ENCODE data around the gene TRMT44.
"Not testable (repeated sequence)": the region's sequence is repeated elsewhere in the genome, so short reads cannot be mapped to it uniquely, and the experiment has no call there.

Gene TRMT44

DNA sequence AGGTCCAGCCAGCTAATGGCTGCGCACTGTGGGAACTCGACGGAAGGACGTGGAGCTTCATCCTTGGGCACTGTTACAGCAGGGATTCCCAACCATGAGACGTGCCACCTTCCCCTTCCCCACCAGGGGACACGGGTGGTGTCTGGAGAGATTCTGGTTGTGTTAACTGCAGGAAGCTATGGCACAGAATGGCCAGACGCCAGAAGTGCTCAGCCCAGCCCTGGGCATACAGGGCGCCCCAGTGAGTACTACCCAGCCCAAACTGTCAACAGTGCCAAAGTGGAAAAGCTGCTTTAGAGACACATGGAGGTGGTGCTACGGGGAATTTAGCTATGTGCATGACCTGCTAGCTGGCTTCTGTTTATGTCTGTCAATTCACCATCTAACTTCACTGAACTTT, 32.8 kb upstream of the TRMT44 start:
- no peak for DNase-seq

DNA sequence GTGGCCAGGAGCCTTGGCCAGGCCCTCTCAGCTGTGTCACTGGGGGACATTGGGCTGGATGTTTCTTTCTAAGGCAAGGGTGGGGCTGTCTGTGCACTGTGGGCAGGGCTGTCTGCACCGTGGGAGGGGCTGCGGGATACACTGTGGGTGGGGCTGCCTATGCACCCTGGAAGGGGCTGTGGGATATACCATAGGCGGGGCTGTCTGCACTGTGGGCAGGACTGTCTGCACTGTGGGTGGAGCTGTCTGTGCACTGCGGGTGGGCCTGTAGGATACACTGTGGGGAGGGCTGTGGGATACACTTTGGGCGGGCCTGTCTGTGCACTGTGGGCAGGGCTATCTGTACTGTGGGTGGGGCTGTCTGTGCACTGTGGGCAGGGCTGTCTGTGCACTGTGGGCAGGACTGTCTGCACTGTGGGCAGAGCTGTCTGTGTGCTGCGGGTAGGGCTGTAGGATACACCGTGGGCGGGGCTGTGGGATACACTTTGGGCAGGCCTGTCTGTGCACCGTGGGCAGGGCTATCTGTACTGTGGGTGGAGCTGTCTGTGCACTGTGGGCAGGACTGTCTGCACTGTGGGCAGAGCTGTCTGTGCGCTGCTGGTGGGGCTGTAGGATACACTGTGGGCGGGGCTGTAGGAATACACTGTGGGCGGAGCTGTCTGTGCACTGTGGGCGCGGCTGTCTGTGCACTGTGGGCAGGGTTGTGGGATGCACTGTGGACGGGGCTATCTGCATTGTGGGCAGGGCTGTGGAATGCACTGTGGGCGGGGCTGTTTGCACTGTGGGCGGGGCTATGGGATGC, 31.1 kb upstream of the TRMT44 start:
- DNase-seq, result no peak

DNA sequence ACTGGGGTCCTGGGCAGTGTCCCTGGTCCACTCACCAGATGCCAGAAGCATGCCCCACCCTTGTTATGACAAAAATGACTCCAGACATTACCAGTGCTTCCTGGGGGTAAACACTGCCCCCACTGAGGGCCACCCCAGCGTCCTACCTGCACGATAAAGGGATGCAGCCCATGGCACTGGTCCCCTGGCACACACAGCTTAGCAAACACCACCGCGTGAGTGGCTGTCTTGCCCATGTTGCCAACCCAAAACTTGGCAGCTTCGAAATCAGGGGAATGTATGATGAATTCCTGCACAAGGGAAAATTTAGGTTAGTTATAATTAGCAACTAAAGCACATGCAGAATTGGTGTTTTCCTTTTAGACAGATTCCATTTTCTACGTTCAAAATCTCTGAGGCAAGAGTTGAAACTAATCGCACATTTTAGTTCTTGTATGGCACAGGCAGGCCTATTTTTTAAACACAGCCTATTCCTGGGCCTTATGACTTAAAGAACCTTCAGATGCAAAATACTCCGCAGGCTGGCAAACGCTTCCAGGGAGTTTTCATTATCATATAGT, 30.4 kb upstream of the TRMT44 start:
- DNase-seq, result no peak

DNA sequence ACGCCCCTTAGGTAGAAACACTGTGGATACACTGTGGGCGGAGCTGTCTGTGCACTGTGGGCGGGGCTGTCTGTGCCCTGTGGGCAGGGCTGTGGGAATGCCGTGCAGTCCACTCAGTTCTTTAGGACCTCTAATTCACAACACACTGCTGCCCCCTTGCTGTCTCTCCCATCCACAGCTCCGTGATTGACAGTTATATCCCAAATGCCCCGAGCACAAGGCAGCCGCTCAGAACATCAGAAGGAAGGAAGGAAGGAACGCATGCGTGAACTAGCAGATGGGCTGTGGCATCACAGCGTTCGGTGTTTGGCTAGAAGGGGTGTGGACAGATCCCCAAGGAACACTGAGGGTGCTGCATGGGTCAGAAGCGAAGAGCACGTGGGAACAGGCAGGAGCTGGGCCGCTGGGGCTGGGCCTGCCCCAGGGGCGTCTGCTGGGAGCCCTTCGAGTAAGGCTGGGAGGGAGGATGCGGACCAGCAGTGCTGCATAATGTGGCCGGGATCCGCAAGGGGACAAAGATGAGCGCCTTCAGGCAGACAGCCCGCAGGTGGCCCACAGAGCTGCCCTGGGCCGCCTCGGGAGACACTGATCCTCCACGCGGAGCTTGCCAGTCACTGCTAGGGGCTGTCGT, 29.8 kb upstream of the TRMT44 start:
- DNase-seq, result peak; percentile 37

DNA sequence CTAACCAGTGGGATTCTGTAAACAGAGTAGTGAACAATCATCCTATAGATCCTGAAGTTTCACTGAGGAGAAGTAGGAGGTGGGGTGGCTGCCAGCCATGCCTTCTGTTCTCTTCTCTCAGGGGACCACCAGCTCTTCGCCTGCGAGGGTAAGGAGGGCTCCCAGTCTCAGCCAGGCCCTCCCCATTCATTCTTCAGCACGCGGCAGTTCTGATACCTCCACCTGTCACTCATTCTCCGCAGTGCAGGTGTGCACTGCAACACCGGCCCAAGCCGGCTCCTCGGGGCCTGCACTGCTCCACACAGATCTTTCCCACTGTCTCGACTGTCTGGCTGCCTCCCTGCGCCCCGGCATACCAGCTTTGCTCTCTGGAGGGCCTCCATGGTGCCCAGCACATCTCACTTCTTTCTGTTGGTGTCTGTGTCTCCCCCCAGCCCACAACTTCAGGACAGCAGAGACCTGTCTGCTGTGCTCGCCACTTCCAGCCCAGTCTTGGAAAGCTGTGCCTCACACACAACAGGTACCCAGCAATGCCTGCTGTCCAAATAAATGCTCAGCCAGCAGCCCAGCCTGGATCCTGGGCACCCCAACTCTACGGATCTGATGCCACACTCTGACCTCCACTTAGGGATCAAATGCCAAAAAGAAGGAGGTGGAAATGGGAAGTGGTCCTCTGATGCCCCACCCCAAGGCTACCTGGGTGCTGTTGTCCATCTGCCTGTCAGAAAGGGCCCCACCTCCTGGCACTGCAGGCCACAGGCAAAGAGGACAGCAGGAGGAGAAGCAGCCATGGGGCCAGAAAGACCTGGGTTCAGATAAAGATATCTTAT, 29.0 kb upstream of the TRMT44 start:
- DNase-seq, result no peak

DNA sequence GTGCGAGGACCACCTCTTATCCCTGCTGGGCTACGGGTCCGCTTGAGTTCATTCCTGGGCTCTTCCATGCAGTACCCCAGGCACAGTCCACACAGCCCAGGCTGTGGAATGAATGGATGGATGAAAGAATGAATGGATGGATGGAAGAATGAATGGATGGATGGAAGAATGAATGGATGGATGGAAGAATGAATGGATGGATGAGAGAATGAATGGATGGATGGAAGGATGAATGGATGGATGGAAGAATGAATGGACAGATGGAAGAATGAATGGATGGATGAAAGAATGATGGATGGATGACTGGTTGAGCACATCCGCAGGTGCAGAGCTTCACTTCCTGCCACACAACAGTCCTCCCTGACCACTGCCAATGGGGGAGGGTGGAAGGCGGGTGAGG, 28.3 kb upstream of the TRMT44 start:
- DNase-seq, result no peak

DNA sequence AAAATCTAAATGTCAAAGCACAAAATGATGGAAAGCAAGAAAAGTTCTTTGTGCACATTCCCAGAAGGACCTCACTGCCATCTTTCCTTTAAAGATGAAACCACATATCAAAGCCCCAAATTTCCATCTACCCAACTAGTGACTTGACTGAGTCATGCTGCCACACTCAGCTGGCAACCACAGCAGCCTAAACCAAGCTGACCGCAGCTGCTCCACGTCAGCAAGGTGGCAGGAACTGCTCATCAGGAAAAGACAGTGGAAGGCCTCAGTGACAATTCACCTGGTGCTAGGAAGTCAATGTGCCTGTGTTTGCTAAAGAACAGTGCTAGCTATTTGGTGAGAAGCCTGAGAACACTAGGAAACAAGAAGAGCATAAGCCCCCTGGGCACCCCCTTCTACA, 26.2 kb upstream of the TRMT44 start:
- DNase-seq, result no peak

DNA sequence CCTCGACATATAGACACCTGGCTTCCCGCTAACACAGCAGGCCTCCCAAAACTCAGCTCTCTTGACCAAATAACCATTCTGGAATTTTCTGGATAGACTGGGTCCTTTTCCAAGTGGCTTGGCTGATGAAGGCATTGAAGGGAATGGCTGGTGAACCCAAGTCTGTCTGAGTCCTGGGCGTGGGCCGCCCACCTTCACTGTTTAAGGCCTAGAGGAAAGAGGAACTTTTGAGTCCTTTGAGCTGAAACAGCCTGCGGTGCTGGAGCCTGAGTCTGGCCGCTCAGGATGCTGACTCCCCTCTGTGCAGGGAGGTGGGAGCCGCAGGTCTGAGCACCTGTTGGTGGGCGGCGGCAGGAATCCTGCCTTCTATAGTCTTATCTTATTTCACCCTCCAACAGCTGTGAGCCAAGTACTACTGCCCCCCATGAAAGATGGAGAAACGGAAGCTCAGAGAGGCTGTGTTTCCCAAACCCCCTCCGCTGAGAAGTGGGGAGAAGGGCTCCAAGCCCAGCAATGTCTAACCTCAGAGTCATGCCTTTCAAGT, 23.4 kb upstream of the TRMT44 start:
- DNase-seq, result no peak

DNA sequence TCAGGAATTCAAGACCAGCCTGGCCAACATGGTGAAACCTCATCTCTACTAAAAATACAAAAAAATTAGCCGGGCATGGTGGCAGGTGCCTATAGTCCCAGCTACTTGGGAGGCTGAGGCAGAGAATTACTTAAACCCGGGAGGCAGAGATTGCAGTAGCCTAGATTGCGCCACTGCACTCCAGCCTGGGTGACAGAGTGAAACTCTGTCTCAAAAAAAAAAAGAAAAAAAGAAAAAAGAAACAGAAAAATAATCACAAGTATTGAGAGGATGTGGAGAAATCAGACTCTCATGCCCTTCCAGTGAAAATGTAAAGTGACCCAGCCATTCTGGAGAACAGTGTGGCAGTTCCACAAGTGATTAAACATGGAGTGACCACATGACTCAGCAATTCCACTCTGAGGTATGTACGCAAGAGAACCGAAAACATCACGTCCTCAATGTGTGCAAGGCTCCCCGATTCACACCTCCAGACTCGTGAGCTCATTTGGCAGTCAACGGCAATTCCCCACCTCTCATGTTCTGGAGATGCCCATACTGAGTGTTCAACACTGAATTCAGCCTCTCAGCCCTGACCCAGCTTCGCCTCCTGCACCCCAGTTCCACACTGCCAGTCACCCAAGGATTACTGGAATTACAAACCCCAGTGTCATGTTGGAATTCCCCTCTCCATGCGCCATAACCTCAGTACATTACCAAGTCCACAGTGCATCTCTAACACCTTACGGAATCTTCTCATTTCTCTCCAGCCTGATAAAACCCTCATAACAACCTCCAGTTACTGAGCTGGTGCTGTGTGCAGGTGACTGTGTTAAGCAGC, 21.1 kb upstream of the TRMT44 start:
- DNase-seq, result no peak

DNA sequence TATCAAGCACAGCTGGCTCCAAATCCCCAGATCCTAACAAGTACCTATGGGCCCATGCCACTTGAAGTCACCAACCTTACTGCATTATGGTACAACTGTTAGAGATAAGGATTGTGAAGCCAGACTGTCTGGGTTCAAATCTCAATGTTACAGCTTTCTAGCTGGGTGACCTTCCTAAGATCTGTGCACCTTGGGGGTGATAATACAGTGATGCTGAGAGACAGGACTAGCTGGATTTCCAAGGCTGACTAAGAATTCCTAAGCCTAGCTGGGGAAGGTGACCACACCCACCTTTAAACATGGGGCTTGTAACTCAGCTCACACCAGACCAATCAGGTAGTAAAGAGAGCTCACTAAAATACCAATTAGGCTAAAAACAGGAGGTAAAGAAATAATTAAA, 20.4 kb upstream of the TRMT44 start:
- not testable (repeated sequence) for DNase-seq

DNA sequence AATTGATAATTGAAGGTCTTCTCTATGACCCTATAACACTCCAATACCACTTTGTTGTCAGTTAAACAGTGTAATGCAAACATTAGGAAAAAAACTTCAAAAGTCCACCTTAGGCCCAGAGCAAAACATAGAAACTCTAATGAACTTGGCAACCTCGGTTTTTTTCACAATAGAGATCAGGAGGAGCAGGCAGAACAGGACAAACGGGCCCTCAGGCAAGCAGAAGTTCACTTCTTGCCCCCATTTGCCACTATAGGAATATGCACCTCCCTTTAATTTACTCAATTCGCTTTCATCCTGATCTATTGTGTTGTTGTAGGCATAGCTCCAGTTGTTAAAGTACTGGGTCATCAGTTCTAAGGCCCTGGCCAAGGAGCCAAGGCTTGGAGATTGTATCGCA, 18.2 kb upstream of the TRMT44 start:
- no peak for DNase-seq

DNA sequence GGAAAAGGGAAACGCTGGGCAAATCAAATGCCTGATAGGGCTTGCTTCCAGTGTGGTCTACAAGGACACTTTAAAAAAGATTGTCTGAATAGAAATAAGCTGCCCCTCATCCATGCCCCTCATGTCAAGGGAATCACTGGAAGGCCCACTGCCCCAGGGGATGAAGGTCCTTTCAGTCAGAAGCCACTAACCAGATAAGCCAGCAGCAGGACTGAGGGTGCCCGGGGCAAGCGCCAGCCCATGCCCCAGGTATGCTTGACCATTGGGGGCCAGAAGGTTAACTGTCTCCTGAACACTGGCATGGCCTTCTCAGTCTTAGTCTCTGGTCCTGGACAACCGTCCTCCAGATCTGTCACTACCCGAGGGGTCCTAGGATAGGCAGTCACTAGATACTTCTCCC, 17.8 kb upstream of the TRMT44 start:
- DNase-seq, result no peak

DNA sequence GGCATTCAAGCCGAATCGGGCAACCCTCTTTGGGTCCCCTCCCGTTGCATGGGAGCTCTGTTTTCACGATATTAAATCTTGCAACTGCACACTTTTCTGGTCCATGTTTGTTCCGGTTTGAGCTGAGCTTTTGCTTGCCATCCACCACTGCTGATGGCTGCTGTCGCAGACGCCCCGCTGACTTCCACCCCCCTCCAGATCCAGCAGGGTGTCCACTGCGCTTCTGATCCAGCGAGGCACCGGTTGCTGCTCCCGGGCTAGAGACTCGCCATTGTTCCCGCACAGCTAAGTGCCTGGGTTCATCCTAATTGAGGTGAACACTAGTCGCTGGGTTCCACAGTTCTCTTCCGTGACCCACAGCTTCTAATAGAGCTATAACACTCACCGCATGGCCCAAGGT, 13.3 kb upstream of the TRMT44 start:
- DNase-seq, result no peak

DNA sequence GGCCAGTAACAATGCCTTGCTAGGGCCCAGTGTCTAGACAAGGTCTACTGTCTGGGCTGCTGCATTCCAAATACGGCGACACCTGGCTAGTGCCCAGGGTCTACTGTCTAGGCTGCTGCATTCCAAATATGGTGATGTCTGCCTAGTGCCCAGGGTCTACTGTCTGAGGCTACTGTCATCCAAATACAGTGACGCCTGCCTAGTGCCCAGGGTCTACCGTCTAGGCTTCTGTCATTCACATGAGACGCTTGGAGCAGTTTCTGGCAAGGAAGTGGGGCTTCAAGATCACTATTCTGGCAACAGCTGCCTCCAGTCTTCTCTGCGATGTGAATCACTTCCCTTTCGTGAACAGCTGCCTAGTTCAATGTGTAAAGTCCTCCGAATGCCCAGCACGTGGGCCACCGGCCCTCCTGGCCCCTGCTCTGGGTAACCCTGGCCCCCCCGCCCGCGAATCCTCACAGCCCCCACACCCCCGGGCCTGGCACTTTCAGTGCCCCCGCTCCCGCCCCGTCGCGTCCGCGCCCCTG, 12.8 kb upstream of the TRMT44 start:
- peak; percentile 50 for DNase-seq

DNA sequence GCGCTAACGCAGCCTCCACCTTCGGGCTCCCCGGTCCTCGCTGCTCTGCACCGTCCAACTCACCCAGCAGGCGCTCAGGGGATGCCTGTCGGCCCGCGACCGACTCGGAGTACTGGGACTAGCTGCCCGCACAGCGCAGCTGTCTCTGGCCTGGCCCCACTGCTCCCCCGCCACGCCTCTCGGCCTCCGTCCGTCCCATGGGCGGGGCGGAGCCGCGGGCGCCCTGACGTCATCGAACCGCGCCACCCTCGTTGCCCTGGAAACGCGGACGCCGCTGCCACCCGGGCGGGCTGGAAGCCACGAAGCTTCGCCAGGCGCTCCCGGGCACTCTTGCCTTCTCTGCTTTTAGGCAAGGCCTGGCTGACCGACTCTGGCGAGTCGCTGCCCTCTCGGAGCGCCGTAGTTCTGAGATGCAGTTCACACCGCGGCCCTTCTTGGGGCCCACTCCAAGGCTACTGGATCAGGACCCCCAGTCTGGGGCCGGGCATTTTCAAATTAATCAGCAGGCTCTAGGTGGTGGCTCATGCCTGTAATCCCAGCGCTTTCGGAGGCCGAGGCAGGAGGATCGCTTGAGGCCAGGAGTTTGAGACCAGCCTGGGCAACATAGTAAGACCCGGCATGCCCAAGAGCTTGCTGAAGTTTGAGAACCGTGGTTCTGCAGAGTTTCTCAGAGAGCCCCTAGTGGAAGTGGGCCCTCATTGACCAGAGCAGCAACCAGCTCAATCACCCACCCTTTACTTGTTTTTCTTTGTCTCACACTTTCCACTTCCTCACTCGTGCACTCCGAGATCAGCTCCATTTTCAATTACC, 12.1 kb upstream of the TRMT44 start:
- peak; percentile 68 for DNase-seq

DNA sequence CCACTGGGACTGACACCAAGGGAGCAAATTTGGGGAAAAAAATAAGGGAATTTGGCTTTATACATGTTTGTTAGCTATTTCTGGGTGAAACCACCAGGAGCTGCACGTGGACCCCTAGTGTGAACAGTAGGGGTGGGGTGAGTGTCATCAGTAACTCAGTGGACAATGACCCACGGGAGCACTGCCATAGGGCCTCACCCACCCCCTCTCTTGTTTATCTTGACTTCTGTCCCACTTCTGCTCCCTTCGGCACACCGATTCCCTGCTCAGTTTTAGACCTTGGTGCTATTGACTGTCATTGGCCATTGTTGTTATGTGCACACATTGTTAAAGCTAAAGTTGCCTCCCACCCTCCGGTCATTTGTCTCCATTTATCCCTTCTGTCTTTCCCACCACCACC, 9.0 kb upstream of the TRMT44 start:
- no peak for DNase-seq

DNA sequence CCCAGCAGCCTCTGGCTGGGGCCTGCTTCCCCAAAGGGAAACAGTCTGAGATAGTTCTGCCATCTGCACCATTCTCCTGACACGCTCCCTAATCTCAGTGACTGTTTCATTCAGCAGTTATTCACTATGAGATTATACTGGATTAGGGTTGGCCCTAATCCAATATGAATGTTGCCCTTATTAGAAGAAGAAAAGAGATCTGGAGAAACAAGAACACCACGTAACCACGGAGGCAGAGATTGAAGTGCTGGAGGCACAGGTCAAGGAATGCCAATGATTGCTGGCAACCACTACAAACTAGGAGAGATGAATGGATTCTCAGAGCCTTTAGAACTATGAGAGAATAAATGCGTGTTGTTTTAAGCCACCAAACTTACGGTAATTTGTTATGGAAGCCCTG, 7.4 kb upstream of the TRMT44 start:
- DNase-seq, result no peak

DNA sequence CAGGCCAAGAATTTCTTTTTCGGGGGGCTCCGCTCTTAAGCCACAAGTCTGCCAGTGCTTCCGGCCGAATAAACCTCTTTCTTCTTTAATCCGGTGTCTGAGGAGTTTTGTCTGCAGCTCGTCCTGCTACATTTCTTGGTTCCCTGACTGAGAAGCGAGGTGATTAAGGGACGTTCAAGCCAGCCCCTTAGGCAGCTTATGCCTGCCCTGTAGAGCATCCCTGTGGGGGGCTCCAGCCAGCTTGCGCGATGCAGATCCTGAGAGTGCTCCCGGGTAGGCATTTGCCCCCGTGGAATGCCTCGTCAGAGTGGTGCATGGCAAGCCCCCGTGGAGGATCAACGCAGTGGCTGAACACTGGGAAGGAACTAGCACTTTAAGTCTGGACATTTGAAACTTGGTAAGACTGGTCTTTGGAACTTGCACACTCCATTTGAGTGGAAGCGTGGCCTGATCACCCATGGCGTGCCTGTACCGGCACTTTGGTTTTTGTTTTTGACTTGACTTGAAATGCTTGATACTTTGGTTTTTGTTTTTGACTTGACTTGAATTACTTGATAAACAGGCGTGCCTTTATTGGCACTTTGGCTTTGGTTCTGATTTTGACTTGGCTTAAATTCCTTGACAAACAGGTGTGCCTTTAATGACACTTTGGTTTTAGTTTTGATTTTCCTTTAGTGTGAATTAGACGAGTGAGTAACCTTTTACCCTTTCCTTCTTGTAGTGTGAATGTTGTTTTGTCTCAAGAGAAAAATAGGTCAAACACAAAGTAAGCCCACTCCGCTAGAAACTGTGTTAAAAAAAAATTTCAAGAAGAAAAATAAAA, 6.1 kb upstream of the TRMT44 start:
- no peak for DNase-seq

DNA sequence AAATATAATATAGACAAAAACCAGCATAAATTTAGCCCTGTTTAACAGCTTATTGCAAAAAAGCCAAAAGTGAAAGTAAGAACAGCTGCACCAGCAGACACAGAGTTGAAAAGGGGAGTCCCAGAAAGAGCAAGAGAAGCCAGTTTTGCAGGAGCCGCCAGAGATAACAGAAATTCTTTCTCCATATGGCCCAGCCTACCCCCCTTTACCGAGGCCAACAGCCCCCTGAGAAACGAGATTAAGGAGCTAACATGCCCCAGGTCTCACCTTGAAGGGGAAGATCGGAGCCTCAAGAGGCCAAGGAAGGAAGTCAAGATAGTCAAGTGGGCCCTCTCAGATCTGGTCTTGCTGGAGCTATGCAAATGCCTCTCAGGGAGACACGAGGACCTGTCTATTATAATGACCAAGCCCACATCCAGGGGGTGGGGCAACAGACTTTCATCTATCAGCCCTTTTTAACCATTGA, 4.9 kb upstream of the TRMT44 start:
- DNase-seq, result no peak

DNA sequence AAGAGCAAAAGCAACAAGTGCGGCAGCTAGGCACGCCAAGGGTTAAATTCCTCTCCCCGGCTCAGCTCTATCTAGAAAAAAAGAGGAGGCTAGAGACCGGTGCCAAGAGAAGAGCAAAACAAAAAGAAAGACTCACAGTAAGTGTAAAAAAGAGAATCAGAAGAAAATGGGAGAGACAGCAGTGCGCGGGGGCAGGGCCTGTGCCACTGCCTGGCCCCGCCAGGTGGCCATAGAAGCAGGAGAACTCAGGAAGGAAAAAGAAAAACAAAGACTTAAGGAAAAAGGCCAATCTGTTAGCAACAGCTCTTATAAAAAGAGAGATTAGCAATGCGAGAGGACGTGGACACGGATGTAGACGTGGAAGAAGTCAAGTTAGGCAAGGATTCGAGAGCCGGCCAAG, 3.3 kb upstream of the TRMT44 start:
- DNase-seq, result no peak

Data from HCEC 1CT (cell line).